Astrocyte (in vitro differentiated cells and primary cell): ENCODE results near the gene EOLA1.
"Not testable (repeated sequence)": the region's sequence is repeated elsewhere in the genome, so short reads cannot be mapped to it uniquely, and the experiment has no call there.

Source experiments
- CTCF ChIP-seq: IDR thresholded peaks from 2 replicates; pipeline ENCODE4 v1.5.1; 2011; ENCODE audit warnings: low read depth, mild to moderate bottlenecking, inconsistent platforms, low read length, moderate library complexity; ENCODE audit not compliant: insufficient read depth
- EZH2 ChIP-seq: IDR thresholded peaks from 2 replicates; pipeline ENCODE4 v1.6.1; 2012; ENCODE audit warnings: mild to moderate bottlenecking, low read length, inconsistent platforms; ENCODE audit not compliant: insufficient read depth

- TF ChIP-seq CTCF, EZH2: not testable (repeated sequence)
Observed at GRCh38 chrX:149555251-149555650, 14.4 kb downstream of the EOLA1 start.
